GM13976 (cell line): ENCODE results near the gene LAMB3.

Source experiments
- DNase-seq: peaks from one replicate; pipeline ENCODE4 v3.0.0; 2012; ENCODE audit warnings: low spot score
- CTCF ChIP-seq: IDR thresholded peaks from 2 replicates; pipeline ENCODE4 v1.5.1; 2012; ENCODE audit warnings: borderline replicate concordance, mild to moderate bottlenecking; ENCODE audit not compliant: insufficient read depth; ENCODE audit errors: extremely low read depth, missing control alignments, control extremely low read depth
- in situ Hi-C: fragments of 300-500 bp; cut with MboI; formaldehyde crosslinking; loops from one replicate; pipeline ENCODE4 v1.12.0; 2022; ENCODE audit warnings: low sequenced_read_pairs, mixed read lengths, inconsistent platforms; ENCODE audit not compliant: unreplicated experiment

The LAMB3 gene

GRCh38 chr1:209598227-209598626 lies 54.0 kb downstream of the LAMB3 start:
- DNase-seq, result no peak
- no peak for TF ChIP-seq CTCF
- in situ Hi-C loops, result no loop called here

- no peak for DNase-seq
- TF ChIP-seq CTCF, result no peak
- in situ Hi-C loops, result no loop called here
Measured at GRCh38 chr1:209597499-209597898, 54.7 kb downstream of the LAMB3 start.

GRCh38 chr1:209595599-209596285 lies 56.5 kb downstream of the LAMB3 start:
- in situ Hi-C loops, result no loop called here
- no peak for TF ChIP-seq CTCF
- DNase-seq, result no peak

GRCh38 chr1:209595028-209595427 lies 57.2 kb downstream of the LAMB3 start:
- DNase-seq, result no peak
- TF ChIP-seq CTCF, result no peak
- in situ Hi-C loops, result no loop called here

GRCh38 chr1:209594440-209594839 lies 57.8 kb downstream of the LAMB3 start:
- DNase-seq, result no peak
- in situ Hi-C loops, result no loop called here

GRCh38 chr1:209593747-209594146 lies 58.5 kb downstream of the LAMB3 start:
- no peak for TF ChIP-seq CTCF
- DNase-seq, result no peak
- in situ Hi-C loops, result no loop called here

More at GRCh38 chr1:209594440-209594839, 57.8 kb downstream of the LAMB3 start:
- TF ChIP-seq CTCF, result no peak
